A549 (cell line): ENCODE data around the gene ABHD6.

ENCODE experiments used
- CBX2 ChIP-seq: fragments of 200-600 bp; sonication (generic); IDR thresholded peaks from 2 replicates; pipeline ENCODE4 v1.6.1; 2016; ENCODE audit warnings: low read depth, mild to moderate bottlenecking, borderline replicate concordance
- CEBPB ChIP-seq, 2 experiments: fragments of >200 bp in 1 of 2; sonication (Bioruptor Twin) in 1 of 2; formaldehyde crosslinking in 1 of 2; IDR thresholded peaks; 2 replicates each; pipeline ENCODE4 v1.6.1; 2012 to 2016
- HMGXB4 ChIP-seq: fragments of 250-450 bp; sonication (Bioruptor Pico); IDR thresholded peaks from 2 replicates; pipeline ENCODE4 v1.5.0; 2021; ENCODE audit warnings: mild to moderate bottlenecking, moderate library complexity, borderline replicate concordance
- MAFK ChIP-seq: fragments of 450-650 bp; IDR thresholded peaks from 2 replicates; pipeline ENCODE4 v1.6.1; 2014; ENCODE audit not compliant: partially characterized antibody
- MAX ChIP-seq: IDR thresholded peaks from 2 replicates; pipeline ENCODE4 v1.6.1; 2012
- POLR2A ChIP-seq: IDR thresholded peaks from 2 replicates; pipeline ENCODE4 v1.6.1; 2012; ENCODE audit warnings: mild to moderate bottlenecking, low read length
- POLR2AphosphoS2 ChIP-seq: conservative IDR thresholded peaks from 2 replicates; pipeline ENCODE4 v1.6.1; 2012; ENCODE audit warnings: low read length, improper control_type of control experiment, inconsistent platforms
- USF2 ChIP-seq: fragments of 450-650 bp; IDR thresholded peaks from 2 replicates; pipeline ENCODE4 v1.6.1; 2014; ENCODE audit warnings: antibody characterized with exemption
- TF ChIP-seq, protein P1 (sequence below): fragments of >200 bp; sonication (Bioruptor Twin); formaldehyde crosslinking; IDR thresholded peaks from 3 replicates; pipeline ENCODE4 v1.5.1; 2016
- TF ChIP-seq, protein P2 (sequence below): fragments of 150-350 bp; IDR thresholded peaks from 2 replicates; pipeline ENCODE4 v1.6.1; 2014; ENCODE audit warnings: low read depth, mild to moderate bottlenecking, low read length

- TF ChIP-seq, protein P1, sequence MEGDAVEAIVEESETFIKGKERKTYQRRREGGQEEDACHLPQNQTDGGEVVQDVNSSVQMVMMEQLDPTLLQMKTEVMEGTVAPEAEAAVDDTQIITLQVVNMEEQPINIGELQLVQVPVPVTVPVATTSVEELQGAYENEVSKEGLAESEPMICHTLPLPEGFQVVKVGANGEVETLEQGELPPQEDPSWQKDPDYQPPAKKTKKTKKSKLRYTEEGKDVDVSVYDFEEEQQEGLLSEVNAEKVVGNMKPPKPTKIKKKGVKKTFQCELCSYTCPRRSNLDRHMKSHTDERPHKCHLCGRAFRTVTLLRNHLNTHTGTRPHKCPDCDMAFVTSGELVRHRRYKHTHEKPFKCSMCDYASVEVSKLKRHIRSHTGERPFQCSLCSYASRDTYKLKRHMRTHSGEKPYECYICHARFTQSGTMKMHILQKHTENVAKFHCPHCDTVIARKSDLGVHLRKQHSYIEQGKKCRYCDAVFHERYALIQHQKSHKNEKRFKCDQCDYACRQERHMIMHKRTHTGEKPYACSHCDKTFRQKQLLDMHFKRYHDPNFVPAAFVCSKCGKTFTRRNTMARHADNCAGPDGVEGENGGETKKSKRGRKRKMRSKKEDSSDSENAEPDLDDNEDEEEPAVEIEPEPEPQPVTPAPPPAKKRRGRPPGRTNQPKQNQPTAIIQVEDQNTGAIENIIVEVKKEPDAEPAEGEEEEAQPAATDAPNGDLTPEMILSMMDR, result no peak
- TF ChIP-seq POLR2AphosphoS2 (no peak), POLR2A (no peak), USF2 (no peak), HMGXB4 (CRISPR knock-in tag) (no peak), CBX2 (no peak), MAX (no peak), MAFK (no peak), CEBPB (IDR thresholded peaks at IDR 0.05) (no peak)
- TF ChIP-seq, protein P2, sequence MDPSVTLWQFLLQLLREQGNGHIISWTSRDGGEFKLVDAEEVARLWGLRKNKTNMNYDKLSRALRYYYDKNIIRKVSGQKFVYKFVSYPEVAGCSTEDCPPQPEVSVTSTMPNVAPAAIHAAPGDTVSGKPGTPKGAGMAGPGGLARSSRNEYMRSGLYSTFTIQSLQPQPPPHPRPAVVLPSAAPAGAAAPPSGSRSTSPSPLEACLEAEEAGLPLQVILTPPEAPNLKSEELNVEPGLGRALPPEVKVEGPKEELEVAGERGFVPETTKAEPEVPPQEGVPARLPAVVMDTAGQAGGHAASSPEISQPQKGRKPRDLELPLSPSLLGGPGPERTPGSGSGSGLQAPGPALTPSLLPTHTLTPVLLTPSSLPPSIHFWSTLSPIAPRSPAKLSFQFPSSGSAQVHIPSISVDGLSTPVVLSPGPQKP, result no peak
Measured at GRCh38 chr3:58291671-58292338, 54.2 kb downstream of the ABHD6 start.
